Natural killer cell treated with Interleukin-12 subunit alpha and Interleukin-12 subunit beta and Interleukin-15 and Interleukin-18, amount 100 ng/mL, for 72 hours (primary cell): ENCODE data around the gene P4HTM. TPM values are rescaled to one million over a fixed set of nuclear protein-coding genes. Genes with fewer than 3 reads are reported as not detected.
A peak's percentile ranks its signal among the peaks of the same experiment; 100 is the strongest.

ENCODE experiments used
- ATAC-seq, 2 donors: fragments of 150-1000 bp; cut with Tn5 transposase in 1 of 2; sonication (Bioruptor Pico), chemical (Tn5 transposase) in 1 of 2; 2 replicates each; pipeline ENCODE4 v1.10.0; 2021
- DNase-seq: peaks from one replicate; pipeline ENCODE4 v3.0.0; 2022; ENCODE audit warnings: low spot score
- H3K27ac Mint-ChIP-seq, 2 donors: 1 replicate in 1 of 2; 2 replicates in 1 of 2; pipeline ENCODE4 v1.8.0; 2022; ENCODE audit warnings: mixed read lengths in 2 of 2, mild to moderate bottlenecking in 1 of 2, moderate library complexity in 1 of 2
- H3K27me3 Mint-ChIP-seq, 2 donors: 1 replicate in 1 of 2; 2 replicates in 1 of 2; pipeline ENCODE4 v1.8.0; 2022; ENCODE audit warnings: mixed read lengths in 2 of 2
- H3K36me3 Mint-ChIP-seq: one replicate; pipeline ENCODE4 v1.8.0; 2022; ENCODE audit warnings: mixed read lengths
- H3K4me1 Mint-ChIP-seq, 2 donors: 1 replicate in 1 of 2; 2 replicates in 1 of 2; pipeline ENCODE4 v1.8.0; 2022; ENCODE audit warnings: low read depth in 2 of 2, mixed read lengths in 2 of 2, mild to moderate bottlenecking in 1 of 2
- H3K4me3 Mint-ChIP-seq: one replicate; pipeline ENCODE4 v1.8.0; 2022; ENCODE audit warnings: mixed read lengths
- H3K9me3 Mint-ChIP-seq: 2 replicates; pipeline ENCODE4 v1.8.0; 2022; ENCODE audit warnings: mixed read lengths
- total RNA-seq, 2 donors: library from RNA; stranded (reverse); gene quantifications; one replicate each; pipeline ENCODE4 v1.2.3, GENCODE V29; 2022

P4HTM gene, protein sequence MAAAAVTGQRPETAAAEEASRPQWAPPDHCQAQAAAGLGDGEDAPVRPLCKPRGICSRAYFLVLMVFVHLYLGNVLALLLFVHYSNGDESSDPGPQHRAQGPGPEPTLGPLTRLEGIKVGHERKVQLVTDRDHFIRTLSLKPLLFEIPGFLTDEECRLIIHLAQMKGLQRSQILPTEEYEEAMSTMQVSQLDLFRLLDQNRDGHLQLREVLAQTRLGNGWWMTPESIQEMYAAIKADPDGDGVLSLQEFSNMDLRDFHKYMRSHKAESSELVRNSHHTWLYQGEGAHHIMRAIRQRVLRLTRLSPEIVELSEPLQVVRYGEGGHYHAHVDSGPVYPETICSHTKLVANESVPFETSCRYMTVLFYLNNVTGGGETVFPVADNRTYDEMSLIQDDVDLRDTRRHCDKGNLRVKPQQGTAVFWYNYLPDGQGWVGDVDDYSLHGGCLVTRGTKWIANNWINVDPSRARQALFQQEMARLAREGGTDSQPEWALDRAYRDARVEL
- total RNA-seq, result 10 to 100 TPM; 23.2 to 34.7 TPM

DNA sequence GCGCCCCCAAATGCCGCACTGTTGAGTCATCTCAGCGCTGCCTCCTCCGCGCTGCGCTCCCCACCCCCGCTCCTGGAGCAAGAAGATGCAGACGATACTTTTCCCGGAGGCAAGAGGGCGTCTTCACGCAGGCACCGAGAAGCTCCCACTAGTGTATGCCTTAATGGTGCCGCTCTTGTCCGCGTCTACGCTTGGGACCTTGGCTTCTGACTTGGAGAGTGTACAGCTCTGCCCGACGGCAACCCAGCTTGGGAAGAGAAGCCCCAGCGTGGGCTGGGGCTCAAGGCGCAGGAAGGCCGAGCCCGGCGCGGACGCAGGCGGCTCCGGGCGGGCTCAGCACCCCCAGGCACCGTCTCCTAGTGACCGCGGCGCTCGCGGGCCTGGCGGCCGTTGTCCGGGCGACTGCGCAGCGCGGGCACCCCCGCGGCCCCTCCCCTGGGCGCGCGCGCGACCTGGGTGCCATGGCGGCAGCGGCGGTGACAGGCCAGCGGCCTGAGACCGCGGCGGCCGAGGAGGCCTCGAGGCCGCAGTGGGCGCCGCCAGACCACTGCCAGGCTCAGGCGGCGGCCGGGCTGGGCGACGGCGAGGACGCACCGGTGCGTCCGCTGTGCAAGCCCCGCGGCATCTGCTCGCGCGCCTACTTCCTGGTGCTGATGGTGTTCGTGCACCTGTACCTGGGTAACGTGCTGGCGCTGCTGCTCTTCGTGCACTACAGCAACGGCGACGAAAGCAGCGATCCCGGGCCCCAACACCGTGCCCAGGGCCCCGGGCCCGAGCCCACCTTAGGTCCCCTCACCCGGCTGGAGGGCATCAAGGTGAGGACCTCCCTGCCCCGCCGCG is at the start of gene P4HTM:
P4HTM (plus strand) TSS at position 446 of the 840 bp plus-strand sequence; CDS start at position 462, 16 bp downstream.
- H3K9me3 Mint-ChIP-seq, result no peaks in the 10 kb centered on the region
- H3K4me1 Mint-ChIP-seq, result peaks cover 26 to 37% of the 10 kb centered on the region in 2 donors
- H3K36me3 Mint-ChIP-seq, result no peaks in the 10 kb centered on the region
- ATAC-seq, result peak; percentile 88
- peak within 1 kb of the TSS; percentile 90 to 95 for H3K27ac Mint-ChIP-seq
- no peaks in the 10 kb centered on the region for H3K27me3 Mint-ChIP-seq
- H3K4me3 Mint-ChIP-seq, result peak within 1 kb of the TSS; percentile 94
- DNase-seq, result peak; percentile 86

DNA sequence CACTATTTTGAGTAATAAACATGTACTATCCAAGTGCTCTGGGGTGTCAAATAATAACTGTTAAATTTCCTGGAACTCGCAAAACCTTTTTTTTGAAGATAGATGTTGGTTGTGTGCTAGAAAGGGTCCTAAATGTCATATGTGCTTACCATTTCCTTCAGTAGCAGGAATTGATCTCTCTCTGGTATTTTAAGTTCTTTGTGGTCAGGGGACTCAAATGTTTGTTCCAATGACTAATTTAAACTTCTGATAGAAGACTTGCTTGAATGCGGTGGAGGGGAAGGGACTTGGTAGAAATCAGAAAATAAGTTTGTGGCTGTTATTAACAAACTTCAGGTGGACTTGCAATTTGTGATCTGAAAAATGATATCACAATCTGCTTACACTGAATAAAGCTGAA is 44.6 kb upstream of the P4HTM start:
- no peak overlapping the region for H3K4me3 Mint-ChIP-seq

GRCh38 chr3:48945891-48946549 is 44.0 kb upstream of the P4HTM start:
- H3K4me1 Mint-ChIP-seq, result peaks cover 28 to 29% of the 10 kb centered on the region in 2 donors
- H3K9me3 Mint-ChIP-seq, result no peaks in the 10 kb centered on the region
- DNase-seq (no peak), ATAC-seq (no peak)
- H3K27me3 Mint-ChIP-seq, result no peaks in the 10 kb centered on the region
- peaks cover 4% of the 10 kb centered on the region for H3K36me3 Mint-ChIP-seq
- peak overlapping the region; percentile 14 to 59 for H3K27ac Mint-ChIP-seq
- H3K4me3 Mint-ChIP-seq, result no peak overlapping the region

More for the DNA sequence above, 44.6 kb upstream of the P4HTM start:
- ATAC-seq (no peak), DNase-seq (no peak)
- H3K9me3 Mint-ChIP-seq, result no peaks in the 10 kb centered on the region
- peak overlapping the region; percentile 14 to 59 for H3K27ac Mint-ChIP-seq
- peaks cover 28 to 29% of the 10 kb centered on the region in 2 donors for H3K4me1 Mint-ChIP-seq
- H3K36me3 Mint-ChIP-seq, result peaks cover 4% of the 10 kb centered on the region
- no peaks in the 10 kb centered on the region for H3K27me3 Mint-ChIP-seq

DNA sequence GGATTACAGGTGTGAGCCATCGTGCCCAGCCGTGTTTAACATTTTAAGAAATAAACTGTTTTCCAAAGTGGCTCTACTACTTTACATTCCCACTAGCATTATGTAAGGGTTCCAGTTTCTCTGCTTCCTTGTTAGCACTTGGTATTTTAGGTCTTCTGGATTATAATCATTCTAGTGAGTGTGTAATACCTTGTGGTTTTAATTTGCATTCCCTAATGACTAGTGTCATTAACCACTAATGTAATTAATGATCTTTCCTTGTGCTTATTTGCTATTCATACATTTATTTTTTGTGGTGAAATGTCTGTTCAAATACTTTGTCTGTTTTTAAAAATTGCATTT is 40.7 kb upstream of the P4HTM start:
- no peak for ATAC-seq
- Mint-ChIP-seq H3K36me3 (no peaks in the 10 kb centered on the region), H3K27me3 (no peaks in the 10 kb centered on the region), H3K9me3 (no peaks in the 10 kb centered on the region), H3K4me3 (no peak overlapping the region), H3K4me1 (peaks cover 26 to 33% of the 10 kb centered on the region in 2 donors), H3K27ac (no peak overlapping the region)
- no peak for DNase-seq

GRCh38 chr3:48950051-48950450 is 40.0 kb upstream of the P4HTM start:
- Mint-ChIP-seq H3K9me3 (no peaks in the 10 kb centered on the region), H3K27me3 (no peaks in the 10 kb centered on the region), H3K4me1 (peaks cover 22 to 26% of the 10 kb centered on the region in 2 donors), H3K4me3 (no peak overlapping the region), H3K36me3 (no peaks in the 10 kb centered on the region), H3K27ac (no peak overlapping the region)
- DNase-seq, result no peak
- ATAC-seq, result no peak

- no peaks in the 10 kb centered on the region for H3K9me3 Mint-ChIP-seq
These were observed 38.3 kb upstream of the P4HTM start for GRCh38 chr3:48951764-48952163.

GRCh38 chr3:48952510-48953118 is 37.4 kb upstream of the P4HTM start:
- Mint-ChIP-seq H3K4me3 (no peak overlapping the region), H3K27ac (peak overlapping the region in 1 of 2 donors; percentile 50), H3K9me3 (no peaks in the 10 kb centered on the region), H3K36me3 (no peaks in the 10 kb centered on the region), H3K27me3 (no peaks in the 10 kb centered on the region), H3K4me1 (peaks cover 13 to 20% of the 10 kb centered on the region in 2 donors)
- ATAC-seq (peak in 1 of 2 donors; percentile 56), DNase-seq (no peak)

More at GRCh38 chr3:48951764-48952163, 38.3 kb upstream of the P4HTM start:
- no peak overlapping the region for H3K4me3 Mint-ChIP-seq
- ATAC-seq (no peak), DNase-seq (no peak)
- H3K27me3 Mint-ChIP-seq, result no peaks in the 10 kb centered on the region
- H3K27ac Mint-ChIP-seq, result no peak overlapping the region
- peaks cover 13 to 18% of the 10 kb centered on the region in 2 donors for H3K4me1 Mint-ChIP-seq
- H3K36me3 Mint-ChIP-seq, result no peaks in the 10 kb centered on the region

GRCh38 chr3:48957006-48957705 is 32.9 kb upstream of the P4HTM start:
- no peaks in the 10 kb centered on the region for H3K27me3 Mint-ChIP-seq
- ATAC-seq (no peak), DNase-seq (no peak)
- H3K36me3 Mint-ChIP-seq, result no peaks in the 10 kb centered on the region
- peaks cover 5 to 13% of the 10 kb centered on the region in 2 donors for H3K4me1 Mint-ChIP-seq
- H3K4me3 Mint-ChIP-seq, result no peak overlapping the region
- no peak overlapping the region for H3K27ac Mint-ChIP-seq
- H3K9me3 Mint-ChIP-seq, result no peaks in the 10 kb centered on the region

GRCh38 chr3:48960841-48961413 is 29.1 kb upstream of the P4HTM start:
- no peak overlapping the region for H3K27ac Mint-ChIP-seq
- no peak for DNase-seq
- no peak overlapping the region for H3K4me3 Mint-ChIP-seq
- H3K9me3 Mint-ChIP-seq, result no peaks in the 10 kb centered on the region
- no peaks in the 10 kb centered on the region for H3K27me3 Mint-ChIP-seq
- H3K36me3 Mint-ChIP-seq, result no peaks in the 10 kb centered on the region
- ATAC-seq, result no peak
- peaks cover 5 to 6% of the 10 kb centered on the region in 2 donors for H3K4me1 Mint-ChIP-seq

DNA sequence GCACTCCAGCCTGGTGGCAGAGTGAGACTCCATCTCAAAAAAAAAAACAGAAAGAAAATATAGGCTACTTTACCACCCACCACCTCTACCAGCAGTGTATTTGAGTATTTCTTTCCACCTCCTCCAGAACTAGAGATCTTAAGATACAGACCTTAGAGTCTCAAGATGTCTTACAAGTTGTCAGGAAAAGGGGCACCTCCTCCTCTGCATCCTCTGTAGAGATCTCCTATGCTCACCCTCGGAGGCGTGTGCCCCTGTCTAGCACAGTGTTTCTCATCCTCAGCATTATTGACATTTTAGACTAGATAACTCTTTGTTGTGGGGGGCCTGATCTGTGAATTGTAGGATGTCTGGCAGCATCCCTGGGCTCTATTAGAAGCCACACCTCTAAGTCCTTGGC is 27.7 kb upstream of the P4HTM start:
- H3K27me3 Mint-ChIP-seq, result no peaks in the 10 kb centered on the region

GRCh38 chr3:48962939-48963338 is 27.1 kb upstream of the P4HTM start:
- ATAC-seq (no peak), DNase-seq (no peak)
- H3K4me1 Mint-ChIP-seq, result peaks cover 13% of the 10 kb centered on the region in 2 donors
- no peaks in the 10 kb centered on the region for H3K36me3 Mint-ChIP-seq
- H3K9me3 Mint-ChIP-seq, result no peaks in the 10 kb centered on the region
- H3K4me3 Mint-ChIP-seq, result no peak overlapping the region
- H3K27ac Mint-ChIP-seq, result peak overlapping the region; percentile 25 to 28
- no peaks in the 10 kb centered on the region for H3K27me3 Mint-ChIP-seq

More for the DNA sequence above, 27.7 kb upstream of the P4HTM start:
- H3K36me3 Mint-ChIP-seq, result no peaks in the 10 kb centered on the region
- peaks cover 13% of the 10 kb centered on the region in 2 donors for H3K4me1 Mint-ChIP-seq
- H3K27ac Mint-ChIP-seq, result peak overlapping the region; percentile 25 to 28
- DNase-seq (no peak), ATAC-seq (no peak)
- H3K9me3 Mint-ChIP-seq, result no peaks in the 10 kb centered on the region
- H3K4me3 Mint-ChIP-seq, result no peak overlapping the region

DNA sequence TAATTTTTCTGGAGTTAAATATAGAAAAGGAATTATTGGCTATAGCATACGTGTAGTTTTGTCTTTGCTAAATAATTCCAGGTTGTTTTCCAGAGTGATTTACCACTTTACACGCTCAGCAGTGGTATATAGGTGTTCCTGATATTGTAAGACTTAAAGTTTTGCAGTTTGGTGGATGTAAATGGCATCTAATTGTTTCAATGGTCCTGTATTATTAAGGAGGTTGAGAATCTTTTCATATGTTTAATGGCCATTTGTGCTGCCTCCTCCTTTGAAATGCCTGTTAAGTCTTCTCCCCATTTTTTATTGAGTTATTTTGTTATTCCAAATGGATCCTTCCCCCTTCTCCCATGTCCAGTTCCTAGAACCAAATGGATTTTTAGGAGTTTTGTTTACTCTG is 26.4 kb upstream of the P4HTM start:
- ATAC-seq, result no peak
- no peak overlapping the region for H3K27ac Mint-ChIP-seq

More for the DNA sequence above, 26.4 kb upstream of the P4HTM start:
- Mint-ChIP-seq H3K4me3 (no peak overlapping the region), H3K36me3 (no peaks in the 10 kb centered on the region), H3K4me1 (peaks cover 13% of the 10 kb centered on the region in 2 donors), H3K9me3 (no peaks in the 10 kb centered on the region), H3K27me3 (no peaks in the 10 kb centered on the region)
- no peak for DNase-seq
